ENCODE results near the gene PLS3. TPM values are rescaled to one million over a fixed set of nuclear protein-coding genes. Genes with fewer than 3 reads are reported as not detected.
"Not testable (repeated sequence)": the region's sequence is repeated elsewhere in the genome, so short reads cannot be mapped to it uniquely, and the experiment has no call there.

The PLS3 gene
- total and polyA plus RNA-seq, 2 experiments from 2014 or later: 114 to 218 TPM

GRCh38 chrX:115624916-115625315, 63.9 kb downstream of the PLS3 start:
- TF ChIP-seq CTCF (IDR thresholded peaks at IDR 0.05; ENCODE audit: low read depth, low read length): no peak
- H3K27ac ChIP-seq: peak overlapping the region; percentile 87

GRCh38 chrX:115625572-115626301, 64.8 kb downstream of the PLS3 start:
- DNase-seq (ENCODE audit: low read depth in 1 of 2, low spot score in 1 of 2): peak in 1 of 2 donors; percentile 62
- no peak overlapping the region for H3K4me3 ChIP-seq

More at GRCh38 chrX:115624916-115625315, 63.9 kb downstream of the PLS3 start:
- DNase-seq (ENCODE audit: low read depth in 1 of 2, low spot score in 1 of 2): no peak
- Histone ChIP-seq H3K9me3 (ENCODE audit: low read depth) (no peaks in the 10 kb centered on the region), H3K4me1 (ENCODE audit: low read depth) (peaks cover 31% of the 10 kb centered on the region), H3K27me3 (no peaks in the 10 kb centered on the region), H3K4me3 (no peak overlapping the region), H3K36me3 (peaks cover 4% of the 10 kb centered on the region)

GRCh38 chrX:115630204-115630603, 69.2 kb downstream of the PLS3 start:
- peaks cover 9% of the 10 kb centered on the region for H3K4me1 ChIP-seq (ENCODE audit: low read depth)
- H3K9me3 ChIP-seq (ENCODE audit: low read depth): no peaks in the 10 kb centered on the region
- no peaks in the 10 kb centered on the region for H3K27me3 ChIP-seq
- H3K36me3 ChIP-seq: peaks cover 19% of the 10 kb centered on the region
- TF ChIP-seq CTCF (IDR thresholded peaks at IDR 0.05; ENCODE audit: low read depth, low read length): no peak
- no peak for DNase-seq (ENCODE audit: low read depth in 1 of 2, low spot score in 1 of 2)
- H3K27ac ChIP-seq: peak overlapping the region; percentile 33
- H3K4me3 ChIP-seq: no peak overlapping the region

More at GRCh38 chrX:115625572-115626301, 64.8 kb downstream of the PLS3 start:
- Histone ChIP-seq H3K4me1 (ENCODE audit: low read depth) (peaks cover 31% of the 10 kb centered on the region), H3K9me3 (ENCODE audit: low read depth) (no peaks in the 10 kb centered on the region), H3K36me3 (peaks cover 4% of the 10 kb centered on the region), H3K27ac (peak overlapping the region; percentile 87), H3K27me3 (no peaks in the 10 kb centered on the region)
- no peak for TF ChIP-seq CTCF (IDR thresholded peaks at IDR 0.05; ENCODE audit: low read depth, low read length)

GRCh38 chrX:115632455-115632854, 71.5 kb downstream of the PLS3 start:
- H3K36me3 ChIP-seq: peaks cover 31% of the 10 kb centered on the region
- no peaks in the 10 kb centered on the region for H3K4me1 ChIP-seq (ENCODE audit: low read depth)
- TF ChIP-seq CTCF (IDR thresholded peaks at IDR 0.05; ENCODE audit: low read depth, low read length): no peak
- DNase-seq (ENCODE audit: low read depth in 1 of 2, low spot score in 1 of 2): no peak
- no peak overlapping the region for H3K27ac ChIP-seq
- H3K27me3 ChIP-seq: no peaks in the 10 kb centered on the region
- no peak overlapping the region for H3K4me3 ChIP-seq
- H3K9me3 ChIP-seq (ENCODE audit: low read depth): no peaks in the 10 kb centered on the region

- not testable (repeated sequence) for H3K27ac ChIP-seq; H3K4me3 ChIP-seq; H3K4me1 ChIP-seq (ENCODE audit: low read depth); H3K27me3 ChIP-seq; H3K9me3 ChIP-seq (ENCODE audit: low read depth); DNase-seq (ENCODE audit: low read depth in 1 of 2, low spot score in 1 of 2)
- H3K36me3 ChIP-seq: peaks cover 38% of the 10 kb centered on the region
Measured at GRCh38 chrX:115633397-115633796, 72.4 kb downstream of the PLS3 start.

GRCh38 chrX:115639334-115639880, 78.4 kb downstream of the PLS3 start:
- peaks cover 53% of the 10 kb centered on the region for H3K36me3 ChIP-seq
- no peaks in the 10 kb centered on the region for H3K9me3 ChIP-seq (ENCODE audit: low read depth)
- peak overlapping the region; percentile 49 for H3K27ac ChIP-seq
- H3K4me1 ChIP-seq (ENCODE audit: low read depth): no peaks in the 10 kb centered on the region
- DNase-seq (ENCODE audit: low read depth in 1 of 2, low spot score in 1 of 2): no peak
- H3K4me3 ChIP-seq: no peak overlapping the region
- TF ChIP-seq CTCF (IDR thresholded peaks at IDR 0.05; ENCODE audit: low read depth, low read length): no peak
- H3K27me3 ChIP-seq: no peaks in the 10 kb centered on the region

All from cardiac muscle cell (in vitro differentiated cells and primary cell).